T1000 (cell line): Measurements from ENCODE around the gene PSMG3.

Experiments used
- DNase-seq: peaks from one replicate; lab custom pipeline; 2025; ENCODE audit warnings: mixed read lengths; lab: John Stamatoyannopoulos, UW

PSMG3 gene

DNA sequence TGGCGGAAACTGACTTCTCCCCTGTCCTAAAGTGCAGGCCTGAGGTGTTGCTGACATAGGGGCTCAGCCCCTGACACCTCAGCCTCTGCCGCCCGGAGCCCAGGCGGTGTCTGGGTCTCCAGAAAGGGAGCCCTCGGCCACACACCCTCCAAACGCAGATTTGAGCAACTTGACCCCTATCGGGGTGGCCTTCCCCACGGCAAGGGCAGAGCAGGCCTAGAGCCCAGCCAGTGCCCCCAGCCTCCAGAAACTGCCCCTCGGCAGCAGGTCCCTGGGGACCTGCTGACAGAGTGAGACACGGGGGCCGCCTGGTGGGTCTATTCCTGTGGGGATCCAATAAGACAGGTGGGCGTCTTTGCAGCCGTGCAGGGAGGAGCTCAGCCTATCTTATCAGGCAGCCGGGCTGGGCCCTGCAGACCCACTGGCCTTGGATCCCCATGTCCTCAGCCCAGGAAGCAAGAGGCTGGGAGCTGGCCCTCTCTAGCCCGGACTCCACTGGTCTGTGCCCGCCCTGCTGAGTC lies 24.9 kb downstream of the PSMG3 start:
- DNase-seq, result no peak

DNA sequence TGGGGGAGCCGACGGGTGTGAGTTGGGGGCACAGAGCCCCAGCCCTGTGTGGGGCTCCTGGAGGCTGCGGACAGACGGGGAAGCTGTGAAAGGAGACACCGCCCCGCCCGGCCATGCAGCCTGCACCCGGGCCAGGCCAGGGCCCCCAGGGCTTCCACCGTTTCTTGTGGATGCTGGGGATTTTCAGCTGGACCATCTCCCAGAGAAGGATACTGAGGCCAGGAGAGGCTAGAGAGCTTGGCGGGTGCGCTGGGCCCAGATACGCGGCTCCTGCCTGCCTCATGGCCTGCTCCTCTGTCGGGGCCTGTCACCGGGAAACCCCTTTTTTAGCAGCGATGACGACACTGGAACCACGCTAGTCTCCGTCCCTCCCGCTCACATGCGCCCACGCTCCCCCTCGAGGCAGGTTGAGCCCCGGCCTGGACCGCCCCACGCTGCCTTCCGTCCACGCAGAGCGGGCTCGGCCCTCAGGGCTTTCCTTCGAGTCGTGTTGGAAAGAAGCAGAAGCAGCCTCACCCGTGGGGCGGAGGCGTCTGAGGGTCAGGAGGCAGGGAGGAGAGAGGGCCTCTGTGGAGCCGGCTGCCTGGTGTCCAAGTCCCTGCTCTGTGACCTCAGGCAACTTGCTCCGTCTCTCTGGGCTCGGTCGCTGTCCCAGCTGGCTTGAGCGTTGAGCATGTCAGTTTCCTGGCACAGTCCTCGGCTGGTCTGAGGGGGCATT lies 25.5 kb downstream of the PSMG3 start:
- DNase-seq, result no peak

DNA sequence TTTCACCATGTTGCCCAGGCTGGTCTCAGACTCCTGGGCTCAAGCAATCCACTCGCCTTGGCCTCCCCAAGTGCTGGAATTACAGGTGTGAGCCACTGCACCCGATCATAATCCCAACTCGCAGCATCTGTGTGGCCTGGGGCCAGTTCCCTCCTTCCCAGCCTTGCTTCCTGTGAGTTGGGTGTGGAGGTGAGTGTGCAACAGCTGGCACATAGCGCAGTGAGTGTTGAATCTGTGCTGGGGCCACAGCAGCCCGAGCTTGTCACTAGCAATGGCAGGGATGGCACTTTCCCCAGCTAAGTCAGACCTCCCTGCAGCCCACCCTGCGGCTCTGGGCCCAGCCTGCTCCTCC lies 26.0 kb downstream of the PSMG3 start:
- DNase-seq, result no peak

DNA sequence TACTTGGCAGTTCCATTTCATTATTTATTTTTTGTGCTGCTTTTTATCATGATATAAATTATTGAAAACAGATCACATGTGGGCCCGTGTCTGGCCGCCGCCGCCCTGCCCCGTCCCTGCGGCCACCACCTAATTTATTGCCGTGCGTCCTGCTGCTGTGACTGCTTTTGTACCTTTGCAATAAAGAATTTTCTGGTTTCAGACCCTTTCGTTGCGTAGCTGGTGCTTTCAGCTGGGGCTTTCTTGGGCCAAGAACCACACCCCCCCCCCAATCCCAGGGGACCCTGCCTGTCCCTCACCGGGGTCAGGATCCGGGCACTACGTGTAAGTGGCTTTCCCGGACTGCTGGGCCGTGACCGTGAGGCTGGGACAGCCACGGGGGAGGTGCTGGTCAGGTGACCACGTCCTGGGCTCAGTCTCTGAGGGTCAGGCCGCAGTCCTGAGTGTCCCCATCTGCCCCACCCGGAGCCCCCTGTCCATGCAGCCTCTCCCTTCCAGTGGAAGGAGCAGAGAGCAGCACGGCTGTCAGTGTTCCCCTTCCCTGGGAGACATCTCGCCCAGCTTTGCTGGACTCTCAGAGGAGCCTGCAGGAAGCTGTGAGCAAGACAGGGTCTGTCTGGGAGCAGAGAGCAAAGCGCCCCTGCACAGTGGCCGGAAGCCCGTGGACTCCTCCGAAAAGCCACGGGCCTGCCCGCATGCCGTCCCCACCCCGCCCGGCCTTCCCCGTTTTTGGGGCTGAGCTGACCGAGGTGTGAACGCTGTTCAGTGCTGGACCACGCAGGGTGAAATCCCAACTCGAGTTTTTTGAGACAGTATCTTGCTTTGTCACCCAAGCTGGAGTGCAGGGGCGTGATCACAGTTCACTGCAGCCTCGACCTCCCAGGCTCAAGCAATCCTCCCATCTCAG lies 26.7 kb downstream of the PSMG3 start:
- no peak for DNase-seq

DNA sequence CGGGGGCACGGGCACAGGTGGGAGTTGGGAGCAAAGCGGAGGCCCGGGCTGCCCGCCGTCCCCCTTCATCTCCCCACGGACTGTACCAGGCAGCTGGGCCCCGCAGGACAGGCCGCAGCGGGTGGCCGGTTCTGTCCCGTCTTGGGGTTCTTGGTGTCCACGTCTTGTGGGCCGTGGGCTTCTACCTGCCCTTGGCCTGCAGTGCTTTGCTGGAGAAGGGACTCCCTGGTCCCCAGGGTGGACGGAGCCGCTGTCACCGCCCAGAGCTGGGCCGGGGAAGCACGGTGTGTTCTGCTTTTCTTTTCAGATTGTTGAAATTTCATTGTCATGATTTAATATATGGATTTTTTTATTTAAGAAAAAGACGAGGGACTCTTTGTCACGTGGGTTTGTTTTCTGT lies 27.5 kb downstream of the PSMG3 start:
- no peak for DNase-seq

DNA sequence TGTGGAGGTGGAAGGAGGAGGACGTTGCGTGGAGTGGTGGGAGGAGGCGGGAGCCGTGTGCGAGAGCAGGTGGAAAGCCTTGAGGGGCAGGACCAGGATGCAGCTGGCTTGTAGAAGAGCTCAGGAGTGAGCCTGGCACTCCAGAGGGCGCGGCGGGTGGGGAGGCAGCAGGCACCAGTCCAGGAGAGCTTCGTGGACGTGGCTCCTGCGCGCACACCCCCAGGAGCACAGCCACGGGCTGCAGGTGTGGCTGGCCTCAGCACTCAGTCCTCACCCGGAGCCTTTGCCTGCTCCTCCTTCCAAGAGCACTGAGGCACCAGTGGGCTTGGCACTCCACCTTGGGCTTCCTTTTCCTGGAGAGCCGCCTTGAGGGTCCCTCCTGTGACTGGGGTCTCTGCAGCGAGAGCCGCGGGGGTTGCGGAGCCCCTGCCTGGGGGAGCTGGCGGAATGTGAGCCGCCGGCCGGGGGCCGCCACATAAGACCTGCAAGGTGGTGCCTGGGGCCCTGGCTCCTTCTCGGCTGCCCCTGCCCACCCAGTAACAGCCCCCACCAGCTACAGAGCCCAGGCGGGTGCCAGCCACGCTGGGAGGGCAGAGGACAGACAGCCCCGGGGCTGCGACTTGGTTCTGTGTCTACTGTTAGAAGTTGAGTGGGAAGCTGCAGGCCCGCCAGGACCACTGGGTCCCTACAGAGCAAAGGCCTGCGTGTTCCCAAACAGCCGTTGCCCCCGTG lies 28.2 kb downstream of the PSMG3 start:
- DNase-seq, result no peak

DNA sequence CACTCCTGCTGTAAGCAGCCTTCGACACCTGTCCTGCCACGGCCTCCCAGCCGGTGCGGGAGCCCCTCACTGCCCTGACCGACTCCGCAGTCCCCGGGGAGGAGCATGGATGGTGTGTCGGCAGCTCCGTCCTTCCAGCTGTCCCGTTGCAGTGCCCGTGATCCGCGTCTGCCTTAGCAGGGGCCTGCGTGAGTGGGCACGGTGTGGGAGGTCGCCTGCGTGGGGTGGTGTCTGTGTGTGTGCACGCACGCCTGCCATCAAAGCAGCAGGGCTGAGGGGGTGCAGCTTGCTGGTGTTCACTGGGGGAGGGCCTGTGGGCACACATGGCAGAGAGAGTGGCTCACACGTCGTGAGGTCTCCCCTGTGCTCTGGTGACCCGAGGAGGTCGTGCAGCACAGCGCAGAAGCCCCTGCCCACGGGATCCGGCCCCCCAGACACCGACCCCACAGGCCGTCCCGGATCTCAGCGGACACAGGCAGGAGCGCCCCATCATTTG lies 29.0 kb downstream of the PSMG3 start:
- DNase-seq, result no peak

DNA sequence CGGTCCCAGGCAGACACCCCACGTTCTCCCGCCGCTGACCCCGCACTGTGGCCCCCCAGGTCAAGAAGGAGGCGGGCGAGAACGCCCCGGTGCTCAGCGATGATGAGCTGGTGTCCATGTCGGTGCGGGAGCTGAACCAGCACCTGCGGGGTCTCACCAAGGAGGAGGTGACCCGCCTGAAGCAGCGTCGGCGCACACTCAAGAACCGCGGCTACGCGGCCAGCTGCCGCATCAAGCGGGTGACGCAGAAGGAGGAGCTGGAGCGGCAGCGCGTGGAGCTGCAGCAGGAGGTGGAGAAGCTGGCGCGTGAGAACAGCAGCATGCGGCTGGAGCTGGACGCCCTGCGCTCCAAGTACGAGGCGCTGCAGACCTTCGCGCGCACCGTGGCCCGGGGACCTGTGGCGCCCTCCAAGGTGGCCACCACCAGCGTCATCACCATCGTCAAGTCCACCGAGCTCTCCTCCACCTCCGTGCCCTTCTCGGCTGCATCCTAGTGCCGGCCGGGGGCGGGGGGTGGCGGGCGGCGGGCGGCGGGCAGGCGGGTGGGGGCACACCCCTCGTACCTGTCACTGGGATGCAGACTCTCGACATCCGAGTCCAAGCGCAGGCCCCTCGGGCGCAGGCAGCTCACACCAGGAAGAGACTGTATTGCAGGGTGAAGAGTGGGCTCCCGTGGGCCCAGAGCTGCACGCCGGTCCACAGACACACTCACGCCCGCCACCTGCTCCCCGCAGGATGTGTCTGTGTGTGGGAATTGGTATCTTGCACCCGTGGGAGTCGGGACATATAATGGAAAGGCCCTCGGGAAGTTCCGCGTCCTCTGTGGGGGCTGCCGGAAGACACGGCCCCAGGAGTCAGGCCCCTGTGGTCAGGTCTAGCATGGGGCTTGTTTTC lies 29.7 kb downstream of the PSMG3 start:
- no peak for DNase-seq

DNA sequence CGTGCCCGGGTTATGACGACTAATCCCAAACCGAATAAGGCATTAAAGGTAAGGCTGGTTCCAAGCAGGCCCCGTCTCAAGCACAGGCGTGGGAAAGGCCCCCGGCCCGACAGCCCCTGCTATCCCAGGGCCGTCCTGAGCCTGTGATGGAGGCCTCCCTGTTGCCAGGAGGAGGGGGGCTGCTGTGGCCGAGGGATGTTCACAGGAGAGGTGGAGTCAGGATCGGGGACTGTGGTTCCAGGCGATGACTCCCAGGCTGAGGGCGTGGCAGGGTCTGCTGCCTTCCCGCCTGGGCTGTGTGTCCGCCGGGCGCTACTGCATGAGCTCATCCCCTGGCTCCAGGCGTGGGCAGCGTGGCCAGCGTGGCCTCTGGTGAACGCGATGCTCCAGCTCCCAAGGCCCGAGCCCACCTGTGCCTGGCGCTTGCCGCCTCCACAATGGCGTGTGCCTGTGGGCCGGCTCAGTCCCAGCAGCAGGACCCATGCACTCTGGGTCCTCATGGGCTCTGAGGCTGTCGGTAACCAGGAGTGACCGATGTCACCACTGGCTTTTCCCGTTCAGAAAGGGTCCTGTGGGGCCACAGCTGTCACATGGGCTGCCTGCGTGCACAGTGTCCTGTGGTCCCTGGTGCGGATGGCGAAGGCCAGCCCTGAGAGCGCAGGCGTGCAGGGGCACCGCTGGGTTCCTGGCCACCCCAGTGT lies 30.5 kb downstream of the PSMG3 start:
- no peak for DNase-seq

DNA sequence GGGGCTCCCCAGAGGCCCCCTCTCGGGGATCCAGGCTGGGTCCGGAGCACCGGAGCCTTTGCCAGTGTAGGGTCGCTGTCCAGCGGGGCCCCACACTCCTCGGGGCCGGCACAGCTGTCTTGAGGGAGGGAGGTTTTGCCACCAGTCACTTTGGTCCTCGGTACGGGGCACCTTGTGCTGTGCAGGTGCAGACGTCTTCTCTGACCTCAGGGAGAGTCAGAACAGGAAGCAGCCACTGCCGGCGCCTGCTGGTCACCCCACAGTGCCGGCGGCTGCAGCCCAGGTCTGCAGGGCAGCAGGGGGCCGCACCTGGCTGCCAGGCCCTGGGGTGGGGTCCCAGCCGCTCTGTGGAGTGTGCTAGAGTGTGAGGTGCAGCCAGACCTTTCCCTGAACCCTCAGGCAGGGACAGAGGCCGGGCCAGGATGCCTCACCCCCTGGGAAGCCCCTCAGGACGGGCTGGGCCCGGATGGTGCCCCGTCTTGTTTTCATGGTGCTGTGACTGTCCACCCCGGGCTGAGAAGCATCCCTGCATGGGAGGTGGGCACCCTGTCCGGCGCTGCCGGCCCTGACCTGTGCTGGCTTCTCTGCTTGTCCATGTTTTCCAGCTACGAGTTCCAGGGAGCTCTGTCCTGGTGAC lies 31.2 kb downstream of the PSMG3 start:
- no peak for DNase-seq

DNA sequence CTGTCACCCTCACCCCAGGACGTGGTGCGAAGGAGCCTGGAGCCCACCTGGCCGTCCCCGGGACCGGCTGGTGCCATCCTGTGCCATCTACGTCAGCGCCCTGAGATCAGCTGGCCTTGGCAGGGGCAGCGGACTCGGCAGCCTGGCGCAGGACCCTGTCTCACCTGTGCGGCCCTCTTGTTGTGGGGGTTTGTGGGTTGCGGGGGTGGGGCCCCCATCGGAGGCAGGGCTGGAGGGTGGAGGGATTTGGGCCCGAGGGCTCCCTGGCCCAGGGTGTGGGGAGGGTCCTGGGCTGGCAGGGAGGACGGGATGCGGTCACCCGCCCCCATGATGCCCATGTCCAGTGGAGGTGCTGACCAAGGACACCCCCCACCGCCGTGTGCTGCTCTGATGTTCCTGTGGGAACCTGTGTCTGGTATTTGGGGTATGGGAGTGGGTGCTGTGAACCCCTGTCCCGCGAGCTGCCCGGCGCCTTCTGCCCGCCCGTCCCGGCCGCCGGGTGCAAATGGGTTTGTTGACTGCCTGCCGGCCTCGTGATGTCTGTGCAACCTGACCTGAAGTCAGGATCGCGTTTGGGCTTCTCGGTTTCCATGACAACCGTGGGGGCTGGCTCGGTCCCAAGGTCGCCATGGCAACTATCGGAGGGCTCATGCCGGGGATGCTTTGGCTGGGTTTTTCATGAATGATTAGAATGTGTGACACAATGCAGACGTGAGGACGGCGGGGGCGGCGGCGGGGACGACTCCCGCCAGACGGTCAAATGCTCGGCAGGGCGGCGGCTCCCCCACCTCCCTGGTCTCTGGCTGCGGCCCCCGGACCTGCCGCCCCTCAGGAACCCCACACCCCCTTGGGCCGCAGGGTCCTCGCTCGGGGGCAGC lies 32.1 kb downstream of the PSMG3 start:
- peak; percentile 97 for DNase-seq

DNA sequence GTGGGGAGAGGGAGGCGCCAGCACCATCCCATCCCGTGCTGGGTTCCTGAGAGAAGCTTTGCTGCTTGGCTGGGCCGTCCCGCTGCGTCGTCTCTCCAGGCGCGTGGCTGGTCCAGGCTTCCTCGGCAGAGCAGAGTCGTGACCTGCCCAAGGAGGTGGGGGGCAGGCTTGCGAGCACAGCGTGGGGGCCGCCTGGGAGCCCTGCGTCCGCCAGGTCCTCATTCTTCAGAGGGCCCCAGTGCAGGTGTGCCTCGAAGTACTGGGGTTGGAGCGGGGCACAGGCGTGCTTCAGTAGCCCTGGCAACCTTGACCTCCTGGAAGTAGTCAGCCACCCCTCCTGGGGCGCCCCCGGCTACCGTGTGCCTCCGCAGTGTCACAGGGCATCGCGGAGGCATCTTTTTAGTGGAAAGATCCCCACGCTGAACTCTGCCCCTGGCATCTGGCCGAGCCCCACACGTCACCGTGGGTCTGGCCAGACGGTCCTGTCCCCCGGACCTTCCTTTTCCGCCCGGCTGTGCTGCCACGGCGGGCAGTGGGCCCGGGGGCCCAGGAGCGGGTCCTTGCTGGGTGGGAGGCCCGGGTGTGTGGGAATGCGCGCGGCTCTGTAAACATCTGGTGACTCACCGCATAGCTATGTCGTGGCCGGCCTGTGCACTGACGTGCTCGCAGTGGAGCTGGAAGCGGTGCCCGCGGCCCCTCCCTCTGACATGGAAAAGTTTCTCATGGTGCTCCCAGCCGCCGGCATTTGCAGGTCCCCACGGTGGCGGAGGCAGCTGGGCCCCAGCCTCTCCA lies 32.9 kb downstream of the PSMG3 start:
- peak; percentile 95 for DNase-seq

DNA sequence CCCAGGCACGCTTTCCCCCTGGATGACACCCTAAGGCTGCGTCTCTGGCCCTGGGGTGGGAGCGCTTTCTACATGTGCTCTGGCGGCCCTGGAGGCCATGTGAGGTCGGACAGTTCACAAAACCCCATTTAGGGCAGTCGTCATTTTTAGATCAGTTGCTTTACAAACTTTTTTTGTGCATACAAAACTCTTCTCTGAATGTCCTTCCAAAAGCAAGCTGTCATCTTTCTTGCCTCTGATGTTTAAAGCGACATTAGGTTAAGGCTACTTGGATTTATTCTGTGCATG lies 33.4 kb downstream of the PSMG3 start:
- no peak for DNase-seq

DNA sequence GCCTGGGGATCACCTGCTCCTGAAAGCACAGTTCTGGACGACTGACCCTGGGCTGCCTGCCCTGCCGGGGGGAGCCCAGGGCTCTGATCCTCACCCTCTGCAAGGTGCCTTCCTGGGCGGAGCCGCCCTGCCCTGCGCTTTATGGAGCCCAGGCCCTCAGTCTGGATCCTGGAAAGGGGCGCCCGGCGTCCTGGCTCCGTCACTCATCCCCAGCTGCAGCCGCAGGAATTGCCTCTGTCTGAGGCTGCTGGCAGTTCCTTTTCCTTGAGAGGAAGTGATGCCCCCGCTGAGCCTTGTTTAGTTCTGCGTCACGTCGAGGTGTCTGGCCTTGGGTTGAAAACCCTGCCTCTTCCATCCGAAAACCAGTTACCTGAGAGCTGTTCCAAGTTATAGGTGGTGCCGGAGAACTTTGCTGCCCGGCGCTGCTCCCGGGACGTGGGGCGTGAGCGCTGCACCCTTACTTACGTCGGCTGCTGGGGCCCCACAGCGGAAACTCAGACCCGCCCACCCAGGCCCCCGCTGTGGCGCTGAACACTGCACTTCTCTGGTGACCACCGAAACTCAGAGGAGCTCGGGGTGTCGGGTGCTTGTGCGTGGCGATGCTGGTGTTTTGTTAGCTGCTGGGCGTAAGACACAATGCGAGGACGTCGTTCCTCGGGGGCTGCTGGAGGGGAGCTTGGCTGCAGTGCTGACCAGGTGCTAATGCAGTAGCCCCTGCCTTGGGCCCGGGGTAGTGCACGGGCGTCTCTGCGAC lies 34.0 kb downstream of the PSMG3 start:
- no peak for DNase-seq

DNA sequence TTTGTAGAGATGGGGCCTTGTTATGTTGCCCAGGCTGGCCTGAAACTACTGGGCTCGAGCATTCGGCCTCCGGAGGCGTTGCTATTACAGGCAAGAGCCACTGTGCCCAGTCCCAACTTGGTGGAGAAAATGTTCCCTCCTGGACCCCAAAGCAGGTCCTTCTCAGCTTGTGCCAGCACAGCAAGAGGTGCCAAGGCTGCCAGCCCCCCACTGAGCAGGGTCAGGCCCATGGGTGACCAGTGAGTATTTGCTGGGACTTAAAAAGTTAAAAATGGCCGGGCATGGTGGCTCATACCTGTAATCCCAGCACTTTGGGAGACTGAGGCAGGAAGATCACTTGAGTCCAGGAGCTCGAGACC lies 34.8 kb downstream of the PSMG3 start:
- DNase-seq, result no peak

DNA sequence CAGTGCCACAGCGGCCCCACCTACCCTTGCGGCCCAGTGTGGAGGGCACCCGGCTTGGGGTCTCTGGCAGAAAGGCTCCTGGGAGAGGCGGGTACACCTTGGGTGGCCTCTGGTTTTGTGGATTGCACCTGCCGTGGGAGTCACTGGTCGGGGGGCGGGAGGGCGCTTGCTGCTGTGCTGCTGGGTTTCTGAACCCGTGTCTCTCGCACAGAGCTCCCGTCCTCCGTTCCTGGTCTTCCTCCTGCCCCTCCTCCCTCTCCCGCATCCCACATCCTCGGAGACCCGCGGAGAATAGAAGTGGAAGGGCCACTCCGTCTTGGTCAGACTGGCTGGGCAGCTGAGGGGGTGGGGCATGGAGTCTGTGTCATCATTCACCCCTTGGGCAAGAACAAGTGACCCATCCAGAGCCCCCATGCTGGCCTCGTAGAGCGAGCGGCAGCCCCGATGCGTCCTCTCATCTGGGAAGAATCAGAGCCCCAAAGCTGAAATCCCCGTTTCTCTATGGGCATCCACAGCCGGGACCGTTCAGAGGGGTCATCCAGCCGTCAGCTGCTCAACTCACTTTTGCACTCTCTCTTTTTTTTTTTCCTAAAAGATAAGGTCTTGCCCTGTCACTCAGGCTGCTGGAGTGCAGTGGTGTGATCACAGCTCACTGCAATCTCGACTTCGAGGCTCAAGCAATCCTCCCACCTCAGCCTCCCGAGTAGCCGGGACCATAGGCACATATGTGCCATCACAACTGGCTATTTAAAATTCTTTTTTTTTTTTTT lies 35.3 kb downstream of the PSMG3 start:
- no peak for DNase-seq
